GM19025 (cell line): Measurements from ENCODE around the gene ARHGEF3.
"Not testable (repeated sequence)": the region's sequence is repeated elsewhere in the genome, so short reads cannot be mapped to it uniquely, and the experiment has no call there.

Source experiments
- ATAC-seq: cut with Tn5 transposase; IDR thresholded peaks from one replicate; pipeline ENCODE4 v1.9.1; 2021; ENCODE audit warnings: mild to moderate bottlenecking, low read depth, moderate library complexity; ENCODE audit not compliant: unreplicated experiment

Gene ARHGEF3

GRCh38 chr3:56775838-56776555 is 25.8 kb downstream of the ARHGEF3 start:
- ATAC-seq = no peak

GRCh38 chr3:56775445-56775837 is 26.3 kb downstream of the ARHGEF3 start:
- no peak for ATAC-seq

GRCh38 chr3:56773986-56774385 is 27.8 kb downstream of the ARHGEF3 start:
- ATAC-seq = no peak

GRCh38 chr3:56772952-56773938 is 28.5 kb downstream of the ARHGEF3 start:
- ATAC-seq = no peak

GRCh38 chr3:56771376-56771775 is 30.4 kb downstream of the ARHGEF3 start:
- ATAC-seq = no peak

- ATAC-seq = no peak
Observed at GRCh38 chr3:56769116-56769707, 32.5 kb downstream of the ARHGEF3 start.

- ATAC-seq = no peak
Observed at GRCh38 chr3:56764904-56765547, 36.7 kb downstream of the ARHGEF3 start.

GRCh38 chr3:56764184-56764583 is 37.6 kb downstream of the ARHGEF3 start:
- no peak for ATAC-seq

- ATAC-seq = no peak
Observed at GRCh38 chr3:56763233-56763632, 38.5 kb downstream of the ARHGEF3 start.

- ATAC-seq = no peak
Observed at GRCh38 chr3:56762718-56763117, 39.0 kb downstream of the ARHGEF3 start.

- ATAC-seq = no peak
Observed at GRCh38 chr3:56761887-56762651, 39.7 kb downstream of the ARHGEF3 start.

- ATAC-seq = no peak
Observed at GRCh38 chr3:56761023-56761422, 40.7 kb downstream of the ARHGEF3 start.

GRCh38 chr3:56759532-56759931 is 42.2 kb downstream of the ARHGEF3 start:
- no peak for ATAC-seq

- peak; percentile 88 for ATAC-seq
Observed at GRCh38 chr3:56758539-56758981, 43.2 kb downstream of the ARHGEF3 start.

- not testable (repeated sequence) for ATAC-seq
Observed at GRCh38 chr3:56758042-56758441, 43.7 kb downstream of the ARHGEF3 start.

GRCh38 chr3:56754741-56755417 is 46.9 kb downstream of the ARHGEF3 start:
- ATAC-seq = no peak

- peak; percentile 89 for ATAC-seq
Observed at GRCh38 chr3:56753206-56753820, 48.4 kb downstream of the ARHGEF3 start.

- ATAC-seq = no peak
Observed at GRCh38 chr3:56751056-56751707, 50.6 kb downstream of the ARHGEF3 start.
